ENCODE results near the gene JOSD2. TPM values are rescaled to one million over a fixed set of nuclear protein-coding genes. Genes with fewer than 3 reads are reported as not detected.

Gene JOSD2
- total RNA-seq, 1 experiment from 2014 or later: 40.9 TPM

DNA sequence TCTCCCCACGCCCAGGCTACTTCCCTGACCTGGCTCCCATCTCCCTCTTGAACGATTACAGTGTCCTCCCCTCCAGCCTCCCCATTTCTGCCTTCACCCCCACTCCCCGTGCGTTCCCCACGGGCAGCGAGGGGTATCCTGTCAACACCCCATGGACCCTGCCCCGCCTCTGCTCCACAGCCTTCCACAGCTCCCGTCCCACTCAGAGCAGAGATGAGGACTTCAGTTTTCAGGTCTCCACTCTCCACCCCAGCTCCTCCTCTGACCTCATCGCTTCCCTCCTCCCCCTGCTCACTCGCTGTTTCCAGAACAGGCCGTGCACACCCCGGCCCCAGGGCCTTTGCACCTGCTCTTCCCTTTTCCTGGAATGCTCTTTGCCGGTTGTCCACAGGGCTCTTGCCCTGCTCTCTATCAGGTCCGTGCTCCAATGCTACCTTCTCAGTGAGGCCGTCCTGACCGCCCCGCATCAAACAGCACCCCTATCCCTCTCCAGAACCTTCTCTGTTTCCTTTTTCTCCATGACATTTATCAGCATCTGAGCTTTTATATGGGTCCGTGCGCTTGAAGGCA, 42.2 kb upstream of the JOSD2 start:
- POLR2A ChIA-PET: no interaction called here
- Histone ChIP-seq H3K9me3 (ENCODE audit: control insufficient read depth in 1 of 2, insufficient read depth in 1 of 2, low read depth in 1 of 2, low read length in 2 of 2) (no peaks in the 10 kb centered on the region), H3K27me3 (ENCODE audit: insufficient read depth, low read length) (no peaks in the 10 kb centered on the region), H2AFZ (ENCODE audit: low read depth, low read length, poor library complexity, severe bottlenecking) (no peak overlapping the region), H3K4me2 (ENCODE audit: low read length) (no peak overlapping the region), H3K9me2 (ENCODE audit: insufficient read depth) (no peaks in the 10 kb centered on the region), H3K27ac (ENCODE audit: low read depth, low read length) (no peak overlapping the region), H3K79me2 (ENCODE audit: insufficient read depth, low read length) (no peaks in the 10 kb centered on the region), H3K4me3 (replicated peaks in 1 of 2; ENCODE audit: low read depth in 1 of 2, low read length in 2 of 2) (no peak overlapping the region), H3K36me3 (ENCODE audit: control insufficient read depth in 1 of 2, insufficient read depth in 2 of 2, low read length in 2 of 2) (no peaks in the 10 kb centered on the region), H3K4me1 (ENCODE audit: control insufficient read depth in 1 of 2, insufficient read depth in 2 of 2, low read length in 2 of 2) (peaks cover 10 to 19% of the 10 kb centered on the region in 2 experiments; a peak in 3 of 4 replicates), H3K9ac (ENCODE audit: low read length) (no peak overlapping the region), H4K20me1 (ENCODE audit: insufficient read depth) (no peaks in the 10 kb centered on the region)
- no peak for ATAC-seq
- RAD21 ChIA-PET (ENCODE audit: low non-redundant PET in 1 of 2, low total read pairs in 2 of 2, uncharacterized antibody in 2 of 2, unreplicated experiment in 2 of 2): no interaction called here
- intact Hi-C loops (cut with micrococcal nuclease): no loop called here
- no TSS peak for BruUV-seq (replicated peaks)
- TF ChIP-seq RAD21 (IDR thresholded peaks at IDR 0.05; ENCODE audit: low read depth): no peak
- no peak for TF ChIP-seq ZFX (IDR thresholded peaks at IDR 0.05)
- TF ChIP-seq, protein P1, sequence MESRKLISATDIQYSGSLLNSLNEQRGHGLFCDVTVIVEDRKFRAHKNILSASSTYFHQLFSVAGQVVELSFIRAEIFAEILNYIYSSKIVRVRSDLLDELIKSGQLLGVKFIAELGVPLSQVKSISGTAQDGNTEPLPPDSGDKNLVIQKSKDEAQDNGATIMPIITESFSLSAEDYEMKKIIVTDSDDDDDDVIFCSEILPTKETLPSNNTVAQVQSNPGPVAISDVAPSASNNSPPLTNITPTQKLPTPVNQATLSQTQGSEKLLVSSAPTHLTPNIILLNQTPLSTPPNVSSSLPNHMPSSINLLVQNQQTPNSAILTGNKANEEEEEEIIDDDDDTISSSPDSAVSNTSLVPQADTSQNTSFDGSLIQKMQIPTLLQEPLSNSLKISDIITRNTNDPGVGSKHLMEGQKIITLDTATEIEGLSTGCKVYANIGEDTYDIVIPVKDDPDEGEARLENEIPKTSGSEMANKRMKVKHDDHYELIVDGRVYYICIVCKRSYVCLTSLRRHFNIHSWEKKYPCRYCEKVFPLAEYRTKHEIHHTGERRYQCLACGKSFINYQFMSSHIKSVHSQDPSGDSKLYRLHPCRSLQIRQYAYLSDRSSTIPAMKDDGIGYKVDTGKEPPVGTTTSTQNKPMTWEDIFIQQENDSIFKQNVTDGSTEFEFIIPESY (IDR thresholded peaks at IDR 0.05; ENCODE audit: extremely low read depth, insufficient replicate concordance, low read length): no peak
- no peak for TF ChIP-seq POLR2AphosphoS5 (IDR thresholded peaks at IDR 0.05; ENCODE audit: low read depth, low read length)
- CTCF ChIA-PET: no interaction called here
- DNase-seq (ENCODE audit: low read depth, low spot score): no peak

DNA sequence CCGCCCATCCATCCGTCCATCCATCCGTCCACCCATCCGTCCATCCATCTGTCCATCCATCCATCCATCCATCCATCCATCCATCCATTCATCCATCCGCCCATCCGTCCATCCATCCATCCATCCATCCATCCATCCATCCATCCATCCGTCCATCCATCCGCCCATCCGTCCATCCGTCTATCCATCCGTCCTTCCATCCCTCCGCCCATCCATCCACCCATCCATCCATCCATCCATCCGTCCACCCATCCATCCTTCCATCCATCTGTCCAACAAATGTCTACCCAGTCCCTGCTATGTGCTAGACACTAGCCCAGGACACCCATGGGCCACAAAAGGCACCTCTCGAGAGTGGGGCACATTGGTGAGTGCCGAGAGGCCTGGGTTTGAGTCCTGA, 41.5 kb upstream of the JOSD2 start:
- Histone ChIP-seq H3K9me3 (ENCODE audit: control insufficient read depth in 1 of 2, insufficient read depth in 1 of 2, low read depth in 1 of 2, low read length in 2 of 2) (no peaks in the 10 kb centered on the region), H3K9ac (ENCODE audit: low read length) (no peak overlapping the region), H3K36me3 (ENCODE audit: control insufficient read depth in 1 of 2, insufficient read depth in 2 of 2, low read length in 2 of 2) (no peaks in the 10 kb centered on the region), H3K27ac (ENCODE audit: low read depth, low read length) (no peak overlapping the region), H3K79me2 (ENCODE audit: insufficient read depth, low read length) (no peaks in the 10 kb centered on the region), H3K4me1 (ENCODE audit: control insufficient read depth in 1 of 2, insufficient read depth in 2 of 2, low read length in 2 of 2) (peaks cover 10 to 19% of the 10 kb centered on the region in 2 experiments; a peak in 3 of 4 replicates), H3K4me2 (ENCODE audit: low read length) (no peak overlapping the region), H4K20me1 (ENCODE audit: insufficient read depth) (no peaks in the 10 kb centered on the region), H2AFZ (ENCODE audit: low read depth, low read length, poor library complexity, severe bottlenecking) (no peak overlapping the region), H3K4me3 (replicated peaks in 1 of 2; ENCODE audit: low read depth in 1 of 2, low read length in 2 of 2) (no peak overlapping the region), H3K27me3 (ENCODE audit: insufficient read depth, low read length) (no peaks in the 10 kb centered on the region), H3K9me2 (ENCODE audit: insufficient read depth) (no peaks in the 10 kb centered on the region)
- POLR2A ChIA-PET: no interaction called here
- CTCF ChIA-PET: no interaction called here
- DNase-seq (ENCODE audit: low read depth, low spot score): no peak
- intact Hi-C loops (cut with micrococcal nuclease): no loop called here
- RAD21 ChIA-PET (ENCODE audit: low non-redundant PET in 1 of 2, low total read pairs in 2 of 2, uncharacterized antibody in 2 of 2, unreplicated experiment in 2 of 2): no interaction called here
- BruUV-seq (replicated peaks): no TSS peak
- ATAC-seq: no peak
- TF ChIP-seq, protein P2, sequence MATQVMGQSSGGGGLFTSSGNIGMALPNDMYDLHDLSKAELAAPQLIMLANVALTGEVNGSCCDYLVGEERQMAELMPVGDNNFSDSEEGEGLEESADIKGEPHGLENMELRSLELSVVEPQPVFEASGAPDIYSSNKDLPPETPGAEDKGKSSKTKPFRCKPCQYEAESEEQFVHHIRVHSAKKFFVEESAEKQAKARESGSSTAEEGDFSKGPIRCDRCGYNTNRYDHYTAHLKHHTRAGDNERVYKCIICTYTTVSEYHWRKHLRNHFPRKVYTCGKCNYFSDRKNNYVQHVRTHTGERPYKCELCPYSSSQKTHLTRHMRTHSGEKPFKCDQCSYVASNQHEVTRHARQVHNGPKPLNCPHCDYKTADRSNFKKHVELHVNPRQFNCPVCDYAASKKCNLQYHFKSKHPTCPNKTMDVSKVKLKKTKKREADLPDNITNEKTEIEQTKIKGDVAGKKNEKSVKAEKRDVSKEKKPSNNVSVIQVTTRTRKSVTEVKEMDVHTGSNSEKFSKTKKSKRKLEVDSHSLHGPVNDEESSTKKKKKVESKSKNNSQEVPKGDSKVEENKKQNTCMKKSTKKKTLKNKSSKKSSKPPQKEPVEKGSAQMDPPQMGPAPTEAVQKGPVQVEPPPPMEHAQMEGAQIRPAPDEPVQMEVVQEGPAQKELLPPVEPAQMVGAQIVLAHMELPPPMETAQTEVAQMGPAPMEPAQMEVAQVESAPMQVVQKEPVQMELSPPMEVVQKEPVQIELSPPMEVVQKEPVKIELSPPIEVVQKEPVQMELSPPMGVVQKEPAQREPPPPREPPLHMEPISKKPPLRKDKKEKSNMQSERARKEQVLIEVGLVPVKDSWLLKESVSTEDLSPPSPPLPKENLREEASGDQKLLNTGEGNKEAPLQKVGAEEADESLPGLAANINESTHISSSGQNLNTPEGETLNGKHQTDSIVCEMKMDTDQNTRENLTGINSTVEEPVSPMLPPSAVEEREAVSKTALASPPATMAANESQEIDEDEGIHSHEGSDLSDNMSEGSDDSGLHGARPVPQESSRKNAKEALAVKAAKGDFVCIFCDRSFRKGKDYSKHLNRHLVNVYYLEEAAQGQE (IDR thresholded peaks at IDR 0.05; ENCODE audit: low read depth): no peak
- TF ChIP-seq EZH2 (IDR thresholded peaks at IDR 0.05) (no peak), POLR2A (IDR thresholded peaks at IDR 0.05; ENCODE audit: borderline replicate concordance, extremely low read depth, insufficient read depth, insufficient read length) (no peak), RAD21 (IDR thresholded peaks at IDR 0.05; ENCODE audit: low read depth) (no peak), SIN3A (IDR thresholded peaks at IDR 0.05; ENCODE audit: low read depth) (no peak), SRF (IDR thresholded peaks at IDR 0.05; ENCODE audit: low read depth) (no peak), JUND (IDR thresholded peaks at IDR 0.05) (no peak), CBX3 (IDR thresholded peaks at IDR 0.05; ENCODE audit: low read depth) (no peak), YY1 (IDR thresholded peaks at IDR 0.05; ENCODE audit: extremely low read depth, insufficient replicate concordance, low read depth, low read length) (no peak)
- TF ChIP-seq, protein P3, sequence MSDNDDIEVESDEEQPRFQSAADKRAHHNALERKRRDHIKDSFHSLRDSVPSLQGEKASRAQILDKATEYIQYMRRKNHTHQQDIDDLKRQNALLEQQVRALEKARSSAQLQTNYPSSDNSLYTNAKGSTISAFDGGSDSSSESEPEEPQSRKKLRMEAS (IDR thresholded peaks at IDR 0.05): no peak
- TF ChIP-seq, protein P1 (IDR thresholded peaks at IDR 0.05; ENCODE audit: extremely low read depth, insufficient replicate concordance, low read length): no peak

Measured in HCT116 (cell line).